Central memory CD8-positive, alpha-beta T cell (primary cell): ENCODE measurements around the gene ARPC4.
A peak's percentile ranks its signal among the peaks of the same experiment; 100 is the strongest.
"Not testable (repeated sequence)": the region's sequence is repeated elsewhere in the genome, so short reads cannot be mapped to it uniquely, and the experiment has no call there.

ENCODE experiments used
- ATAC-seq: fragments of 150-1000 bp; cut with Tn5 transposase; replicated peaks from 2 replicates; pipeline ENCODE4 v1.10.0; 2022; ENCODE audit warnings: mild to moderate bottlenecking, moderate FRiP score, moderate number of reproducible peaks; ENCODE audit not compliant: poor library complexity, severe bottlenecking; ENCODE audit errors: extremely low read depth
- DNase-seq, 2 donors: peaks; one replicate each; pipeline ENCODE4 v3.0.0; 2021; ENCODE audit warnings: low spot score in 2 of 2
- H3K27ac Mint-ChIP-seq: one replicate; pipeline ENCODE4 v1.8.0; 2022; ENCODE audit warnings: low read depth, mild to moderate bottlenecking, moderate library complexity, mixed read lengths
- H3K27me3 Mint-ChIP-seq: one replicate; pipeline ENCODE4 v1.8.0; 2022; ENCODE audit warnings: mixed read lengths
- H3K36me3 Mint-ChIP-seq: one replicate; pipeline ENCODE4 v1.8.0; 2022; ENCODE audit warnings: mild to moderate bottlenecking, moderate library complexity, mixed read lengths; ENCODE audit not compliant: insufficient read depth
- H3K4me1 Mint-ChIP-seq: one replicate; pipeline ENCODE4 v1.8.0; 2022; ENCODE audit warnings: mixed read lengths
- H3K4me3 Mint-ChIP-seq: one replicate; pipeline ENCODE4 v1.8.0; 2022; ENCODE audit warnings: mild to moderate bottlenecking, moderate library complexity, mixed read lengths
- H3K9me3 Mint-ChIP-seq: one replicate; pipeline ENCODE4 v1.8.0; 2022; ENCODE audit warnings: mixed read lengths

Gene ARPC4

GRCh38 chr3:9760779-9761505 is 31.9 kb upstream of the ARPC4 start:
- Mint-ChIP-seq H3K4me3 (no peak overlapping the region), H3K4me1 (peaks cover 5% of the 10 kb centered on the region), H3K27ac (no peak overlapping the region), H3K27me3 (no peaks in the 10 kb centered on the region), H3K9me3 (no peaks in the 10 kb centered on the region), H3K36me3 (peaks cover 13% of the 10 kb centered on the region)
- no peak for ATAC-seq
- DNase-seq = no peak

GRCh38 chr3:9761919-9762318 is 31.0 kb upstream of the ARPC4 start:
- no peak overlapping the region for H3K27ac Mint-ChIP-seq
- H3K4me1 Mint-ChIP-seq = peaks cover 5% of the 10 kb centered on the region
- no peaks in the 10 kb centered on the region for H3K27me3 Mint-ChIP-seq
- ATAC-seq = no peak
- H3K9me3 Mint-ChIP-seq = no peaks in the 10 kb centered on the region
- DNase-seq = no peak
- H3K4me3 Mint-ChIP-seq = no peak overlapping the region
- H3K36me3 Mint-ChIP-seq = peaks cover 9% of the 10 kb centered on the region

- H3K4me3 Mint-ChIP-seq = no peak overlapping the region
- ATAC-seq (no peak), DNase-seq (no peak)
- H3K9me3 Mint-ChIP-seq = no peaks in the 10 kb centered on the region
- H3K36me3 Mint-ChIP-seq = peaks cover 5% of the 10 kb centered on the region
- H3K27ac Mint-ChIP-seq = no peak overlapping the region
- H3K4me1 Mint-ChIP-seq = peaks cover 10% of the 10 kb centered on the region
- no peaks in the 10 kb centered on the region for H3K27me3 Mint-ChIP-seq
These were observed 30.0 kb upstream of the ARPC4 start for GRCh38 chr3:9762871-9763270.

GRCh38 chr3:9765865-9766264 is 27.0 kb upstream of the ARPC4 start:
- Mint-ChIP-seq H3K36me3 (no peaks in the 10 kb centered on the region), H3K27me3 (no peaks in the 10 kb centered on the region), H3K27ac (no peak overlapping the region), H3K4me3 (no peak overlapping the region), H3K4me1 (peaks cover 27% of the 10 kb centered on the region), H3K9me3 (no peaks in the 10 kb centered on the region)
- no peak for DNase-seq
- ATAC-seq = no peak

- H3K9me3 Mint-ChIP-seq = no peaks in the 10 kb centered on the region
- no peaks in the 10 kb centered on the region for H3K36me3 Mint-ChIP-seq
- no peaks in the 10 kb centered on the region for H3K27me3 Mint-ChIP-seq
- H3K27ac Mint-ChIP-seq = peak overlapping the region; percentile 47
- ATAC-seq = no peak
- H3K4me1 Mint-ChIP-seq = peaks cover 27% of the 10 kb centered on the region
- H3K4me3 Mint-ChIP-seq = no peak overlapping the region
- no peak for DNase-seq
These were observed 25.5 kb upstream of the ARPC4 start for GRCh38 chr3:9767418-9767817.

GRCh38 chr3:9768141-9768775 is 24.6 kb upstream of the ARPC4 start:
- DNase-seq (no peak), ATAC-seq (no peak)
- H3K4me1 Mint-ChIP-seq = peaks cover 27% of the 10 kb centered on the region
- no peaks in the 10 kb centered on the region for H3K27me3 Mint-ChIP-seq
- peak overlapping the region; percentile 47 for H3K27ac Mint-ChIP-seq
- H3K4me3 Mint-ChIP-seq = no peak overlapping the region
- H3K36me3 Mint-ChIP-seq = no peaks in the 10 kb centered on the region
- H3K9me3 Mint-ChIP-seq = no peaks in the 10 kb centered on the region

GRCh38 chr3:9769012-9769411 is 23.9 kb upstream of the ARPC4 start:
- Mint-ChIP-seq H3K9me3 (no peaks in the 10 kb centered on the region), H3K36me3 (no peaks in the 10 kb centered on the region), H3K27ac (no peak overlapping the region), H3K4me1 (peaks cover 27% of the 10 kb centered on the region), H3K4me3 (peak overlapping the region; percentile 25), H3K27me3 (no peaks in the 10 kb centered on the region)
- ATAC-seq = no peak
- no peak for DNase-seq

GRCh38 chr3:9769426-9770275 is 23.2 kb upstream of the ARPC4 start, which contains the start of gene CAMK1:
Gene CAMK1 (minus strand): TSS chr3:9769947. CDS start chr3:9767749, 2,198 bp downstream.
- Mint-ChIP-seq H3K36me3 (no peaks in the 10 kb centered on the region), H3K4me1 (peaks cover 27% of the 10 kb centered on the region), H3K9me3 (no peaks in the 10 kb centered on the region), H3K27ac (peak within 1 kb of the TSS; percentile 80), H3K4me3 (peak within 1 kb of the TSS; percentile 25), H3K27me3 (no peaks in the 10 kb centered on the region)
- peak; percentile 75 for ATAC-seq
- no peak for DNase-seq

- H3K27ac Mint-ChIP-seq = peak overlapping the region; percentile 80
- ATAC-seq (no peak), DNase-seq (no peak)
- H3K9me3 Mint-ChIP-seq = no peaks in the 10 kb centered on the region
- peaks cover 27% of the 10 kb centered on the region for H3K4me1 Mint-ChIP-seq
- peak overlapping the region; percentile 25 for H3K4me3 Mint-ChIP-seq
- no peaks in the 10 kb centered on the region for H3K36me3 Mint-ChIP-seq
- H3K27me3 Mint-ChIP-seq = no peaks in the 10 kb centered on the region
These were observed 22.5 kb upstream of the ARPC4 start for GRCh38 chr3:9770276-9770812.

GRCh38 chr3:9771007-9771406 is 21.9 kb upstream of the ARPC4 start:
- not testable (repeated sequence) for H3K27me3 Mint-ChIP-seq
- H3K4me3 Mint-ChIP-seq = peak overlapping the region; percentile 25
- peak overlapping the region; percentile 80 for H3K27ac Mint-ChIP-seq

GRCh38 chr3:9776896-9777693 is 15.8 kb upstream of the ARPC4 start:
- H3K4me3 Mint-ChIP-seq = no peak overlapping the region

More at GRCh38 chr3:9771007-9771406, 21.9 kb upstream of the ARPC4 start:
- not testable (repeated sequence) for H3K36me3 Mint-ChIP-seq, ATAC-seq, DNase-seq, H3K9me3 Mint-ChIP-seq
- peaks cover 27% of the 10 kb centered on the region for H3K4me1 Mint-ChIP-seq

GRCh38 chr3:9777694-9778021 is 15.2 kb upstream of the ARPC4 start:
- Mint-ChIP-seq H3K27ac (no peak overlapping the region), H3K27me3 (no peaks in the 10 kb centered on the region), H3K36me3 (peaks cover 9% of the 10 kb centered on the region), H3K9me3 (no peaks in the 10 kb centered on the region), H3K4me3 (no peak overlapping the region), H3K4me1 (peaks cover 49% of the 10 kb centered on the region)
- ATAC-seq = no peak
- no peak for DNase-seq

More at GRCh38 chr3:9776896-9777693, 15.8 kb upstream of the ARPC4 start:
- peaks cover 43% of the 10 kb centered on the region for H3K4me1 Mint-ChIP-seq
- H3K36me3 Mint-ChIP-seq = peaks cover 7% of the 10 kb centered on the region
- H3K9me3 Mint-ChIP-seq = no peaks in the 10 kb centered on the region
- no peak overlapping the region for H3K27ac Mint-ChIP-seq
- no peaks in the 10 kb centered on the region for H3K27me3 Mint-ChIP-seq
- ATAC-seq = no peak
- DNase-seq = no peak
